ENCODE data around the gene IDE.

Gene IDE

GRCh38 chr10:92492748-92493240 lies 81.1 kb downstream of the IDE start:
- no peak overlapping the region for H3K4me3 ChIP-seq
- H3K27ac ChIP-seq, result no peak overlapping the region
- no peak for TF ChIP-seq CTCF (IDR thresholded peaks at IDR 0.05)
- DNase-seq (ENCODE audit: low spot score), result no peak

- no peak for TF ChIP-seq CTCF (IDR thresholded peaks at IDR 0.05)
- H3K27ac ChIP-seq, result no peak overlapping the region
- DNase-seq (ENCODE audit: low spot score), result no peak
- H3K4me3 ChIP-seq, result no peak overlapping the region
Measured at GRCh38 chr10:92490387-92490786, 83.5 kb downstream of the IDE start.

GRCh38 chr10:92486637-92487036 lies 87.3 kb downstream of the IDE start:
- Histone ChIP-seq H3K4me3 (no peak overlapping the region), H3K27ac (no peak overlapping the region)
- no peak for DNase-seq (ENCODE audit: low spot score)
- TF ChIP-seq CTCF (IDR thresholded peaks at IDR 0.05), result no peak

- Histone ChIP-seq H3K4me3 (no peak overlapping the region), H3K27ac (no peak overlapping the region)
- DNase-seq (ENCODE audit: low spot score), result no peak
- TF ChIP-seq CTCF (IDR thresholded peaks at IDR 0.05), result no peak
Measured at GRCh38 chr10:92483539-92483938, 90.4 kb downstream of the IDE start.

- no peak for TF ChIP-seq CTCF (IDR thresholded peaks at IDR 0.05)
Measured at GRCh38 chr10:92480413-92480812, 93.5 kb downstream of the IDE start.

GRCh38 chr10:92479547-92479946 lies 94.3 kb downstream of the IDE start:
- Histone ChIP-seq H3K4me3 (no peak overlapping the region), H3K27ac (no peak overlapping the region)
- TF ChIP-seq CTCF (IDR thresholded peaks at IDR 0.05), result no peak
- no peak for DNase-seq (ENCODE audit: low spot score)

More at GRCh38 chr10:92480413-92480812, 93.5 kb downstream of the IDE start:
- DNase-seq (ENCODE audit: low spot score), result no peak
- H3K4me3 ChIP-seq, result no peak overlapping the region
- H3K27ac ChIP-seq, result no peak overlapping the region

GRCh38 chr10:92478536-92478935 lies 95.4 kb downstream of the IDE start:
- Histone ChIP-seq H3K27ac (no peak overlapping the region), H3K4me3 (no peak overlapping the region)
- TF ChIP-seq CTCF (IDR thresholded peaks at IDR 0.05), result no peak
- DNase-seq (ENCODE audit: low spot score), result no peak

Data from coronary artery (tissue), 2 donors.